CD4-positive, alpha-beta memory T cell (primary cell): ENCODE data around the gene ABCC10. TPM values are rescaled to one million over a fixed set of nuclear protein-coding genes. Genes with fewer than 3 reads are reported as not detected.
"Not testable (repeated sequence)": the region's sequence is repeated elsewhere in the genome, so short reads cannot be mapped to it uniquely, and the experiment has no call there.

Experiments
- CTCF ChIA-PET: fragments of 350-600 bp; sonication (Branson Sonifier 250); formaldehyde crosslinking; loops from one replicate; lab custom pipeline; 2021; ENCODE audit warnings: inconsistent platforms; ENCODE audit not compliant: partially characterized antibody; lab: Charles Lee
- POLR2A ChIA-PET: fragments of 350-600 bp; sonication (Branson Sonifier 250); formaldehyde crosslinking; loops from one replicate; lab custom pipeline; 2021; ENCODE audit not compliant: partially characterized antibody; lab: Charles Lee
- DNase-seq, 5 donors: peaks; one replicate each; pipeline versions ENCODE4 v3.0.0 to v3.0.0-alpha.2; 2020 to 2022; ENCODE audit warnings: mixed read lengths in 1 of 5
- H3K27ac ChIP-seq: one replicate; pipeline ENCODE4 v1.7.0; 2013; ENCODE audit warnings: low read depth, low read length
- H3K27me3 ChIP-seq: 2 replicates; pipeline ENCODE4 v1.7.0; 2013; ENCODE audit warnings: mild to moderate bottlenecking, low read length, moderate library complexity; ENCODE audit not compliant: insufficient read depth
- H3K36me3 ChIP-seq: 2 replicates; pipeline ENCODE4 v1.7.0; 2013; ENCODE audit warnings: mild to moderate bottlenecking, low read length, moderate library complexity; ENCODE audit not compliant: insufficient read depth
- H3K4me1 ChIP-seq: 2 replicates; pipeline ENCODE4 v1.7.0; 2013; ENCODE audit warnings: mild to moderate bottlenecking, low read length, moderate library complexity; ENCODE audit not compliant: insufficient read depth
- H3K4me3 ChIP-seq, 2 donors: one replicate each; pipeline ENCODE4 v1.7.0; 2013; ENCODE audit warnings: low read length in 2 of 2, mild to moderate bottlenecking in 1 of 2
- H3K9me3 ChIP-seq, 2 donors: one replicate each; pipeline ENCODE4 v1.7.0; 2013; ENCODE audit warnings: low read length in 2 of 2, control low read depth in 1 of 2; ENCODE audit not compliant: control insufficient read depth in 1 of 2
- H3K27ac Mint-ChIP-seq, 7 donors: one replicate each; pipeline ENCODE4 v1.8.0; 2020 to 2021; ENCODE audit warnings: mixed read lengths in 7 of 7, mild to moderate bottlenecking in 6 of 7, inconsistent platforms in 3 of 7, moderate library complexity in 3 of 7
- H3K27me3 Mint-ChIP-seq, 2 donors: one replicate each; pipeline ENCODE4 v1.8.0; 2020 to 2021; ENCODE audit warnings: mixed read lengths in 2 of 2
- H3K36me3 Mint-ChIP-seq, 2 donors: one replicate each; pipeline ENCODE4 v1.8.0; 2020 to 2021; ENCODE audit warnings: mixed read lengths in 2 of 2, inconsistent platforms in 1 of 2, mild to moderate bottlenecking in 1 of 2
- H3K4me1 Mint-ChIP-seq, 4 donors: one replicate each; pipeline ENCODE4 v1.8.0; 2020 to 2021; ENCODE audit warnings: mixed read lengths in 4 of 4, mild to moderate bottlenecking in 1 of 4
- H3K4me3 Mint-ChIP-seq, 8 donors: one replicate each; pipeline ENCODE4 v1.8.0; 2020 to 2021; ENCODE audit warnings: mixed read lengths in 8 of 8, mild to moderate bottlenecking in 7 of 8, moderate library complexity in 6 of 8, inconsistent platforms in 3 of 8
- H3K9me3 Mint-ChIP-seq, 8 donors: one replicate each; pipeline ENCODE4 v1.8.0; 2020 to 2021; ENCODE audit warnings: mixed read lengths in 8 of 8, mild to moderate bottlenecking in 5 of 8, inconsistent platforms in 3 of 8, moderate library complexity in 1 of 8
- intact Hi-C: fragments of 100-400 bp; cut with micrococcal nuclease; formaldehyde crosslinking; loops from one replicate; pipeline ENCODE4 v1.15.1; 2023
- polyA plus RNA-seq, 2 donors: library from polyadenylated mRNA; unstranded; fragments of 300-500 nt; fragmentation: Illumina TruSeq; gene quantifications; one replicate each; pipeline ENCODE4 v1.2.3, GENCODE V29; 2021
- total RNA-seq, 2 experiments: library from RNA; stranded (reverse); gene quantifications; one replicate each; pipeline ENCODE4 v1.2.3, GENCODE V29; 2021

The ABCC10 gene
- total and polyA plus RNA-seq, 4 experiments from 2014 or later = 11.4 to 80.0 (median 47.4) TPM

GRCh38 chr6:43420012-43420709, 7.2 kb upstream of the ABCC10 start:
- Mint-ChIP-seq H3K27me3 (peaks cover 0 to 3% of the 10 kb centered on the region in 2 donors), H3K27ac (no peak overlapping the region), H3K4me3 (no peak overlapping the region), H3K4me1 (no peaks in the 10 kb centered on the region), H3K9me3 (no peaks in the 10 kb centered on the region), H3K36me3 (no peaks in the 10 kb centered on the region)
- no peak for DNase-seq
- no peak overlapping the region for H3K4me3 ChIP-seq
- H3K36me3 ChIP-seq = no peaks in the 10 kb centered on the region
- no peaks in the 10 kb centered on the region for H3K27me3 ChIP-seq
- ChIA-PET CTCF (interaction anchor here (0.6 kb wide), 1 partner anchor 21 kb away, joined by 4 read pairs; no protein-coding TSS in a partner anchor), POLR2A (no interaction called here)
- intact Hi-C loops = no loop called here
- H3K27ac ChIP-seq = no peak overlapping the region
- H3K4me1 ChIP-seq = no peaks in the 10 kb centered on the region
- no peaks in the 10 kb centered on the region for H3K9me3 ChIP-seq

- Mint-ChIP-seq H3K4me3 (no peak overlapping the region), H3K36me3 (no peaks in the 10 kb centered on the region), H3K9me3 (no peaks in the 10 kb centered on the region), H3K27me3 (no peaks in the 10 kb centered on the region), H3K27ac (no peak overlapping the region), H3K4me1 (peaks cover 0 to under 1% (median under 1%) of the 10 kb centered on the region in 4 donors)
- no peak overlapping the region for H3K4me3 ChIP-seq
- H3K4me1 ChIP-seq = peaks cover 2% of the 10 kb centered on the region
- H3K27me3 ChIP-seq = no peaks in the 10 kb centered on the region
- intact Hi-C loops = no loop called here
- H3K36me3 ChIP-seq = no peaks in the 10 kb centered on the region
- DNase-seq = no peak
- no peaks in the 10 kb centered on the region for H3K9me3 ChIP-seq
- CTCF ChIA-PET = interaction anchor here (0.6 to 1.5 kb wide), 2 partner anchors 8 to 20 kb away, joined by 3 read pairs; no protein-coding TSS in a partner anchor
- no peak overlapping the region for H3K27ac ChIP-seq
- POLR2A ChIA-PET = interaction anchor here (0.6 kb wide), 2 partner anchors 239 to 1373 kb away, joined by 3 read pairs; no protein-coding TSS in a partner anchor
These were observed 5.5 kb upstream of the ABCC10 start for GRCh38 chr6:43421831-43422230.

GRCh38 chr6:43425083-43425482, 2.3 kb upstream of the ABCC10 start:
- DNase-seq, H3K4me3 Mint-ChIP-seq, H3K27ac ChIP-seq, H3K9me3 Mint-ChIP-seq, CTCF ChIA-PET, POLR2A ChIA-PET, H3K9me3 ChIP-seq, H3K36me3 Mint-ChIP-seq, intact Hi-C loops, H3K27me3 Mint-ChIP-seq, H3K4me3 ChIP-seq, H3K36me3 ChIP-seq, H3K27me3 ChIP-seq, H3K27ac Mint-ChIP-seq: not testable (repeated sequence)
- peaks cover 26% of the 10 kb centered on the region for H3K4me1 ChIP-seq
- peaks cover 15 to 24% (median 20%) of the 10 kb centered on the region in 4 donors for H3K4me1 Mint-ChIP-seq

- Mint-ChIP-seq H3K36me3 (peaks cover 0 to 14% of the 10 kb centered on the region in 2 donors), H3K4me1 (peaks cover 20 to 27% (median 24%) of the 10 kb centered on the region in 4 donors), H3K9me3 (no peaks in the 10 kb centered on the region), H3K27me3 (no peaks in the 10 kb centered on the region), H3K4me3 (peak overlapping the region; percentile 92 to 98 (median 96)), H3K27ac (peak overlapping the region; percentile 88 to 99 (median 98))
- H3K27ac ChIP-seq = peak overlapping the region; percentile 79
- no peak for DNase-seq
- H3K4me3 ChIP-seq = peak overlapping the region in 1 of 2 donors; percentile 95
- H3K9me3 ChIP-seq = no peaks in the 10 kb centered on the region
- H3K27me3 ChIP-seq = no peaks in the 10 kb centered on the region
- intact Hi-C loops = loop anchor here (1.0 to 2.0 kb wide), 5 partner anchors 28 to 498 kb away; partner anchors contain the start of genes CNPY3, DLK2, GTPBP2 and ZNF318
- CTCF ChIA-PET = interaction anchor here (0.6 to 1.6 kb wide), 9 partner anchors 10 to 1639 kb away, joined by 3 to 7 read pairs (median 3); partner anchors contain the start of gene TOMM6
- H3K4me1 ChIP-seq = peaks cover 30% of the 10 kb centered on the region
- peaks cover under 1% of the 10 kb centered on the region for H3K36me3 ChIP-seq
- POLR2A ChIA-PET = interaction anchor here (0.6 to 3.0 kb wide), 23 partner anchors 10 to 644 kb away, joined by 3 to 32 read pairs (median 6); partner anchors contain the start of genes CNPY3, CUL7, DLK2 and DNPH1
These were observed 374 bp upstream of the ABCC10 start for GRCh38 chr6:43426928-43427405.

DNA sequence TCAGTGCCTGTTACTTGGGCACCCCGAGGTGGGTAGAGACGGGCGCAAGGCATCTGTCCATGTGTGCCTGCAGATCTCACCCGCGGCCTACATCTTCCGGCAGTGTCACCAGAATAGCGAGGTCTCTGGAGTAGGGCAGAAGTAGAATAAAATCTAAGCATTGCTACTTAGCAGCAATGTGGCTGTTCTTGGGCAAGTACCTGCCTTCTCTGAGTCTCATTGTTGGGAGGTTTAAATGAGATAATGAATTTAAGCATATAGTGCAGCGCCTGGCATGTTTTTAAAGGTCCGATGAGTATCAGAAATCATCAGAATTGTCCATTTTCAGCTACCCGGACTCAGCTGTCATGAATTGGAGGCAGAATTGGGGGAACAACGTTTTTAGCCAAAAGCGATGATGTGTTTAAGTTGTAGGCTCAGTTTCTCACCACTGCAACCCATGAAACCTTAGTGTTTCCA, 800 bp downstream of the ABCC10 start:
- Mint-ChIP-seq H3K27ac (peak overlapping the region; percentile 88 to 99 (median 98)), H3K36me3 (peaks cover 0 to 14% of the 10 kb centered on the region in 2 donors), H3K4me1 (peaks cover 20 to 28% (median 24%) of the 10 kb centered on the region in 4 donors), H3K27me3 (no peaks in the 10 kb centered on the region), H3K4me3 (peak overlapping the region; percentile 92 to 98 (median 96)), H3K9me3 (no peaks in the 10 kb centered on the region)
- peak overlapping the region; percentile 79 for H3K27ac ChIP-seq
- CTCF ChIA-PET = interaction anchor here (0.7 to 1.6 kb wide), 8 partner anchors 9 to 1641 kb away, joined by 3 to 7 read pairs (median 3); partner anchors contain the start of gene TOMM6
- DNase-seq = no peak
- no peaks in the 10 kb centered on the region for H3K27me3 ChIP-seq
- peaks cover 12% of the 10 kb centered on the region for H3K36me3 ChIP-seq
- intact Hi-C loops = loop anchor here (1.0 kb wide), 2 partner anchors 45 to 49 kb away; partner anchors contain the start of gene TJAP1
- POLR2A ChIA-PET = interaction anchor here (1.0 to 3.0 kb wide), 19 partner anchors 8 to 645 kb away, joined by 3 to 32 read pairs (median 6); partner anchors contain the start of genes CNPY3, CRIP3, CUL7 and DLK2
- H3K4me1 ChIP-seq = peaks cover 30% of the 10 kb centered on the region
- no peaks in the 10 kb centered on the region for H3K9me3 ChIP-seq
- peak overlapping the region; percentile 70 to 95 for H3K4me3 ChIP-seq

GRCh38 chr6:43428874-43429273, 1.5 kb downstream of the ABCC10 start:
- no peak for DNase-seq
- peak overlapping the region; percentile 70 to 95 for H3K4me3 ChIP-seq
- H3K36me3 ChIP-seq = peaks cover 19% of the 10 kb centered on the region
- H3K27ac ChIP-seq = peak overlapping the region; percentile 79
- ChIA-PET CTCF (interaction anchor here (0.8 kb wide), 1 partner anchor 79 kb away, joined by 3 read pairs; no protein-coding TSS in a partner anchor), POLR2A (interaction anchor here (1.0 to 2.4 kb wide), 10 partner anchors 11 to 450 kb away, joined by 3 to 32 read pairs (median 6); partner anchors contain the start of genes CRIP3, PEX6, POLR1C and YIPF3)
- intact Hi-C loops = loop anchor here (1.0 kb wide), 2 partner anchors 46 to 48 kb away; partner anchors contain the start of gene TJAP1
- no peaks in the 10 kb centered on the region for H3K9me3 ChIP-seq
- no peaks in the 10 kb centered on the region for H3K27me3 ChIP-seq
- H3K4me1 Mint-ChIP-seq = peaks cover 20 to 28% (median 24%) of the 10 kb centered on the region in 4 donors
- peak overlapping the region; percentile 88 to 99 (median 98) for H3K27ac Mint-ChIP-seq
- no peaks in the 10 kb centered on the region for H3K9me3 Mint-ChIP-seq
- H3K36me3 Mint-ChIP-seq = peaks cover 0 to 14% of the 10 kb centered on the region in 2 donors
- peaks cover 37% of the 10 kb centered on the region for H3K4me1 ChIP-seq
- peak overlapping the region; percentile 92 to 98 (median 96) for H3K4me3 Mint-ChIP-seq
- no peaks in the 10 kb centered on the region for H3K27me3 Mint-ChIP-seq
